Brain microvascular endothelial cell (primary cell): Measurements from ENCODE around the gene RMI2.
A peak's percentile ranks its signal among the peaks of the same experiment; 100 is the strongest.

Experiments used
- DNase-seq: peaks from one replicate; pipeline ENCODE4 v3.0.0-alpha.2; 2020
- H3K27ac ChIP-seq: fragments of 250-450 bp; sonication (Bioruptor Pico); 2 replicates; pipeline ENCODE4 v1.5.1; 2020; ENCODE audit warnings: mild to moderate bottlenecking, moderate library complexity
- H3K27me3 ChIP-seq: fragments of 250-450 bp; sonication (Bioruptor Pico); replicated peaks from 2 replicates; pipeline ENCODE4 v1.5.1; 2020; ENCODE audit warnings: mild to moderate bottlenecking
- H3K36me3 ChIP-seq: fragments of 250-450 bp; sonication (Bioruptor Pico); replicated peaks from 2 replicates; pipeline ENCODE4 v1.5.1; 2020; ENCODE audit warnings: mild to moderate bottlenecking
- H3K4me3 ChIP-seq: 2 replicates; pipeline ENCODE4 v1.5.1; 2011; ENCODE audit warnings: low read depth, mild to moderate bottlenecking, control low read depth, low read length, moderate library complexity
- in situ Hi-C: cut with HindIII; loops from 2 replicates; pipeline ENCODE4 v1.10.0; 2017; ENCODE audit warnings: low sequenced_read_pairs, low pct_ligation_motif_present
- TF ChIP-seq, protein P1 (sequence below): IDR thresholded peaks from 2 replicates; pipeline ENCODE4 v1.5.1; 2011; ENCODE audit warnings: low read depth, mild to moderate bottlenecking, moderate library complexity, low read length, control low read depth, inconsistent platforms; ENCODE audit errors: missing control alignments

The RMI2 gene

DNA sequence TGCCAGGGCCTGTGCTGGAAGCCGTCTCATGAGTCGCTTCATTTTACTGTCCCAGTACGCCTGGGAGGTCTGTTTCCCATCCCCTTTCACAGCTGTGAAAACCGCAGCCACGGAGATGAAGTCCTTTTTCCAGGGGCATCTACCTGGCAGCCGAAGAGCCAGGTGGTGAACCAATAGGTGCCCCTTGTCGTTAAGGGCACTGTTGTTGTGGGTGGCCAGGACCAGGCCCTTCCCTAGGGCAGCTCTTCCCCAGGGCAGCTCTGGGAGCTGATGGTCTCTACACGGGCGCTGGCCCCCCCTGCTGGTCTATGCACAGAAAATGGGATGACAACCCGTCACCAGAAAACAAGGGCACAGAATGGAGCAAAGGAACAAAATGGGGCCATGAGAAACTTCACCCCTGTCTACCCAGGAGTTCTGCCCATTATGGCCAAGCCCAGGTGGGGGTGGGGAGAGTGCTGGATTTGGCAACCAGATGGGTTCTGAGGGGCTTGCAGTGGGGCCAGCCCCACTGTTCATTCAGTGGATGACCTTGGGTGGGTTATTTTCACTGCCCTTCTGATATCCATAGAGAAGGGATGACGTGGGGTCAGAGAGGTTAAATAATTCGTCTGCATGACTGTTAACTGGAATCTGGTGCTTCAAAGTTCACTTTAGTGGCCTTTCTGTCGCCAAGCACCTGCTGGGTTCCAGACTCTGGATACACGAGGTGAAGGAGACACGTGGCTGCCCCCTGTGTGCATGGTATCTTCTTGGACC is 11.5 kb downstream of the RMI2 start:
- TF ChIP-seq, protein P1, sequence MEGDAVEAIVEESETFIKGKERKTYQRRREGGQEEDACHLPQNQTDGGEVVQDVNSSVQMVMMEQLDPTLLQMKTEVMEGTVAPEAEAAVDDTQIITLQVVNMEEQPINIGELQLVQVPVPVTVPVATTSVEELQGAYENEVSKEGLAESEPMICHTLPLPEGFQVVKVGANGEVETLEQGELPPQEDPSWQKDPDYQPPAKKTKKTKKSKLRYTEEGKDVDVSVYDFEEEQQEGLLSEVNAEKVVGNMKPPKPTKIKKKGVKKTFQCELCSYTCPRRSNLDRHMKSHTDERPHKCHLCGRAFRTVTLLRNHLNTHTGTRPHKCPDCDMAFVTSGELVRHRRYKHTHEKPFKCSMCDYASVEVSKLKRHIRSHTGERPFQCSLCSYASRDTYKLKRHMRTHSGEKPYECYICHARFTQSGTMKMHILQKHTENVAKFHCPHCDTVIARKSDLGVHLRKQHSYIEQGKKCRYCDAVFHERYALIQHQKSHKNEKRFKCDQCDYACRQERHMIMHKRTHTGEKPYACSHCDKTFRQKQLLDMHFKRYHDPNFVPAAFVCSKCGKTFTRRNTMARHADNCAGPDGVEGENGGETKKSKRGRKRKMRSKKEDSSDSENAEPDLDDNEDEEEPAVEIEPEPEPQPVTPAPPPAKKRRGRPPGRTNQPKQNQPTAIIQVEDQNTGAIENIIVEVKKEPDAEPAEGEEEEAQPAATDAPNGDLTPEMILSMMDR, result peak; percentile 89
- peak; percentile 56 for DNase-seq
- H3K36me3 ChIP-seq, result no peaks in the 10 kb centered on the region
- H3K27ac ChIP-seq, result no peak overlapping the region
- in situ Hi-C loops, result loop anchor here (25.0 kb wide), 1 partner anchor 394 kb away; no protein-coding TSS in a partner anchor
- no peak overlapping the region for H3K4me3 ChIP-seq
- no peaks in the 10 kb centered on the region for H3K27me3 ChIP-seq

DNA sequence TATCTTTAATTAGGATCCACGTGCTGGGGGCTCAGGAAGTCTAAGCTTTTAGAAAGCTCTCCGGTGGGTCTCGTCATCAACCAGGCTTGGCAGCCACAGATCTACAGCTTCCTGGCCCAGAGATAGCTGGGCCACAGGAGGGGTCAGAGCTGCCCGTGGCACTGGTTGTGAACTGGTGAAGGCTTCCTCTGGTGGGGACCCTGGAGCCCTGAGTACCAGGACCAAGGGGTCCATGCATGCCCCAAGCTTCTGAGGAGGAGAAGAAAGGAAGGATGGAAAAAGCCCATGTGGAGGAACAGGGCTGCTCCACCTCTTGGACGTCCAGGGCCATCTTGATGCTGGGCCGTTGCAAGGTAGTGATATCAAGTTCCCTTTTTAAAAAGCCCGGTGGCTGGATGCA is 13.3 kb downstream of the RMI2 start:
- H3K4me3 ChIP-seq, result no peak overlapping the region
- in situ Hi-C loops, result loop anchor here (25.0 kb wide), 1 partner anchor 396 kb away; no protein-coding TSS in a partner anchor
- H3K27me3 ChIP-seq, result no peaks in the 10 kb centered on the region
- TF ChIP-seq, protein P1, result no peak
- no peaks in the 10 kb centered on the region for H3K36me3 ChIP-seq
- DNase-seq, result no peak
- H3K27ac ChIP-seq, result no peak overlapping the region

DNA sequence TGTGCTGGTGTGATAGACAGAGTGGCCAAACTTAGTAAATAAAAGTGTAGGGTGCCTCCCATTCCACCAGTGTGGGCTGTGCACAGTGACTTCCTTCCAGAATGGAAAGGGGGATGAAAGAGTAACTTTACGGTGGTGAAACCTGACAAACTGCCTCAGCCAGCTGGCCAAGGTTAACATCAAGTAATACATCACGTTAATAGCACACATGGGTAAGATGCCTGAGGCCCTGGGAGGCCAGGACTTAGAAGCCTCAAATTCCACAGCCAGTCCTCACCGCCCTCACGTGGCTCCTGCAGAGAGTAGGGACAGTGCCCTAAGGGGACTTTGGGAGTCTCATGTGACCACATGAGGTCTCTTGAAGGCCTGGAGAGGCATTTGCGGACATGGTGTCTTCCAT is 14.1 kb downstream of the RMI2 start:
- H3K27me3 ChIP-seq, result no peaks in the 10 kb centered on the region
- no peaks in the 10 kb centered on the region for H3K36me3 ChIP-seq
- H3K4me3 ChIP-seq, result no peak overlapping the region
- H3K27ac ChIP-seq, result no peak overlapping the region
- TF ChIP-seq, protein P1, result no peak
- peak; percentile 46 for DNase-seq
- in situ Hi-C loops, result loop anchor here (25.0 kb wide), 1 partner anchor 397 kb away; no protein-coding TSS in a partner anchor

DNA sequence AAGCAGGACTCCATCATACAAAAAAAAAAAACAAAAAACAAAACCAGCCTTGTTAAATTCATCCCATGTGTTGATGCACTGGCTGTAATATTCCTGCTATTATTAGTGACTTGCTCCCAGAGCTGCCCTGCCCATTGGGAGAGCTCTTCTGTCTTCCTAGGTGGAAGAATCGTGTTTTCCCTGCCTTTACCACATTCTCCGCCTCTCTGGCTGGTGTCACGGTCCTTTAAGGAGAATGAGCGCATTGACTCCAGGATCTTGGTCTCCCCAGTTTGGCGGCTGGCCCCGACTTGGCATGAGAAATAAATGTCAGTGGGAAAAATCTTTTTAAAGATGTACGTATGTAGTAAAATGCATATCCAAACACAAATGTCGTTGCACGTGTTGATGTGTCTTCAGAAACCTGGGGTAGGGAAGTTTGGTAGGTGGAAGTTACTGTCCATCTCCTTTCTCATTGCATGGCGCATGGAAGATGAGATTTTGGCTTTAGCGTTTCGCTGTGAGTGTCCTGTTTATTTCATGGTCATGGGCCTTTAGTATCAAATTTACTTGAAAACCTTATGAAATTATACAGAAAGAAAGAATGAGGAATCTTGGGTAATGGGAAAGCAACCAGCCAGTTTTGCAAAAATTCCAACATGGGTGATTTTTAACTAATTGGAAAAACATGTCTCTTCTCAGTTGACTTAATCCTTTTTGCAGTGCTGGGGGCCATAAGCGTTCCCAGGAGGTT is 15.5 kb downstream of the RMI2 start:
- in situ Hi-C loops, result loop anchor here (25.0 kb wide), 1 partner anchor 399 kb away; no protein-coding TSS in a partner anchor
- no peak for DNase-seq
- H3K36me3 ChIP-seq, result no peaks in the 10 kb centered on the region
- H3K27me3 ChIP-seq, result no peaks in the 10 kb centered on the region
- no peak overlapping the region for H3K27ac ChIP-seq
- TF ChIP-seq, protein P1, result no peak
- no peak overlapping the region for H3K4me3 ChIP-seq

DNA sequence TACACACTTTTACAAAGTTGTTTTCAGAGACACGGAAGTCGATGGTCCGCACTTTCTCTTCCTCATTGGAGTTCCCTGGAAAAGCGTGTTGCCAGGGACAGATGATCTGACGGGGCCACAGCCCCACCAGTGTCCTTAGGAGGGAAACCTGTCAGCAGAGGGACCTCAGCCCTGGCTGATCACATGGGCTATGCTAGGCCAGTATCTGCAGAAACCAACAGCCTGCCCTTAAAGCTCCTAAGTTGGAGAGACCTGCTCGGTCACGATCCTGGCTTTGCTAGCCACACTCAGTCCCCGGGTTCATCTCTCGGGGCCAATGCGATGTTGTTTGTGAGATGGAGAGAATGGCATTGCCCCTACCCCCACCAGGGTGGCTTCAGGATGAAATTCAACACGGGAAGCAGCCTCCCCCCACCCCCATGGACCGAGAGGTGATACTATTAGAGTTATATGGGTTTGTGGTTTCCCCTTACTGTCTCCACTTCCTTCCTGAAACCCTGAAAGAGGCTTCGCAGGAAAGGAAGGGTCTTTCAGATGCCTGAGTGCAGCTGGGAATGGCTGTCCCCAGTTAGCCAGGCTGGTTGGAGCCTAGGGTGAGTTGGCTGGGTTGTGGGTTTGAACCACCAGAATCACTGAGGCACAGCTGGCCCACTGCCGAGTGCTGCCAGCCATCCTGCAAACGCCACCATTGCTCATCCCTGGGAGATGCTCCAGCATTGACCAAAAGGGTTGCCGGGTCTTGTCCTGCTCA is 16.6 kb downstream of the RMI2 start:
- in situ Hi-C loops, result loop anchor here (25.0 kb wide), 1 partner anchor 400 kb away; no protein-coding TSS in a partner anchor
- no peaks in the 10 kb centered on the region for H3K27me3 ChIP-seq
- H3K27ac ChIP-seq, result no peak overlapping the region
- no peak for DNase-seq
- TF ChIP-seq, protein P1, result no peak
- no peaks in the 10 kb centered on the region for H3K36me3 ChIP-seq
- no peak overlapping the region for H3K4me3 ChIP-seq
